HG02588 (cell line): Measurements from ENCODE around the gene MKRN3.
"Not testable (repeated sequence)": the region's sequence is repeated elsewhere in the genome, so short reads cannot be mapped to it uniquely, and the experiment has no call there.

Experiments
- ATAC-seq: cut with Tn5 transposase; IDR thresholded peaks from one replicate; pipeline ENCODE4 v1.9.1; 2021; ENCODE audit warnings: mild to moderate bottlenecking, moderate library complexity; ENCODE audit not compliant: unreplicated experiment

The MKRN3 gene

GRCh38 chr15:23588268-23588667 is 22.8 kb downstream of the MKRN3 start:
- ATAC-seq = no peak

- no peak for ATAC-seq
These were observed 23.5 kb downstream of the MKRN3 start for GRCh38 chr15:23589012-23589411.

- ATAC-seq = no peak
These were observed 28.8 kb downstream of the MKRN3 start for GRCh38 chr15:23594252-23594770.

- ATAC-seq = no peak
These were observed 29.9 kb downstream of the MKRN3 start for GRCh38 chr15:23595368-23595767.

- ATAC-seq = no peak
These were observed 31.3 kb downstream of the MKRN3 start for GRCh38 chr15:23596736-23597135.

- not testable (repeated sequence) for ATAC-seq
These were observed 31.8 kb downstream of the MKRN3 start for GRCh38 chr15:23597278-23597677.

- no peak for ATAC-seq
These were observed 33.6 kb downstream of the MKRN3 start for GRCh38 chr15:23599053-23599452.

GRCh38 chr15:23602124-23602523 is 36.6 kb downstream of the MKRN3 start:
- ATAC-seq = no peak

GRCh38 chr15:23606226-23606625 is 40.8 kb downstream of the MKRN3 start:
- no peak for ATAC-seq

- no peak for ATAC-seq
These were observed 51.1 kb downstream of the MKRN3 start for GRCh38 chr15:23616536-23616935.
